H9 (cell line): ENCODE measurements around the gene MTOR. TPM values are rescaled to one million over a fixed set of nuclear protein-coding genes. Genes with fewer than 3 reads are reported as not detected.

Experiments used
- DNase-seq: peaks from one replicate; pipeline ENCODE4 v3.0.0-alpha.2; 2017
- H2AFZ ChIP-seq: one replicate; pipeline ENCODE4 v1.6.1; 2013; ENCODE audit warnings: mild to moderate bottlenecking, low read length, control low read depth, moderate library complexity
- H2AK5ac ChIP-seq: 2 replicates; pipeline ENCODE4 v1.6.1; 2013; ENCODE audit warnings: low read length, control low read depth, mixed read lengths; ENCODE audit not compliant: insufficient read length
- H2BK120ac ChIP-seq: one replicate; pipeline ENCODE4 v1.6.1; 2013; ENCODE audit warnings: low read depth, mild to moderate bottlenecking, low read length, control low read depth, inconsistent platforms; ENCODE audit not compliant: poor library complexity, severe bottlenecking
- H2BK12ac ChIP-seq: 2 replicates; pipeline ENCODE4 v1.6.1; 2013; ENCODE audit warnings: low read length, control low read depth, mixed read lengths, low read depth; ENCODE audit not compliant: insufficient read length
- H2BK15ac ChIP-seq: 2 replicates; pipeline ENCODE4 v1.6.1; 2013; ENCODE audit warnings: low read depth, low read length, control low read depth
- H2BK20ac ChIP-seq: one replicate; pipeline ENCODE4 v1.6.1; 2013; ENCODE audit warnings: low read depth, mild to moderate bottlenecking, low read length, control low read depth, inconsistent platforms; ENCODE audit not compliant: poor library complexity, severe bottlenecking
- H2BK5ac ChIP-seq: 2 replicates; pipeline ENCODE4 v1.6.1; 2013; ENCODE audit warnings: low read length, control low read depth, mixed read lengths; ENCODE audit not compliant: insufficient read length
- H3K14ac ChIP-seq: 2 replicates; pipeline ENCODE4 v1.6.1; 2013; ENCODE audit warnings: low read length, control low read depth; ENCODE audit not compliant: insufficient read depth
- H3K18ac ChIP-seq: 2 replicates; pipeline ENCODE4 v1.6.1; 2013; ENCODE audit warnings: low read depth, mild to moderate bottlenecking, mixed read lengths, low read length, control low read depth; ENCODE audit not compliant: insufficient read length
- H3K23ac ChIP-seq: 2 replicates; pipeline ENCODE4 v1.6.1; 2013; ENCODE audit warnings: low read length, control low read depth, mixed read lengths, low read depth; ENCODE audit not compliant: insufficient read length
- H3K23me2 ChIP-seq: 2 replicates; pipeline ENCODE4 v1.6.1; 2013; ENCODE audit warnings: low read depth, mild to moderate bottlenecking, mixed read lengths, low read length, control low read depth; ENCODE audit not compliant: insufficient read length, poor library complexity, severe bottlenecking
- H3K27ac ChIP-seq: 2 replicates; pipeline ENCODE4 v1.5.1; 2013; ENCODE audit warnings: low read length, control low read depth, mixed read lengths, low read depth; ENCODE audit not compliant: insufficient read length
- H3K27me3 ChIP-seq: 2 replicates; pipeline ENCODE4 v1.6.1; 2013; ENCODE audit warnings: low read length, control low read depth, inconsistent platforms; ENCODE audit not compliant: insufficient read depth
- H3K4ac ChIP-seq: 2 replicates; pipeline ENCODE4 v1.6.1; 2013; ENCODE audit warnings: low read depth, mild to moderate bottlenecking, control low read depth, inconsistent platforms, low read length, moderate library complexity
- H3K4me1 ChIP-seq: 2 replicates; pipeline ENCODE4 v1.6.1; 2013; ENCODE audit warnings: low read length, control low read depth, inconsistent platforms; ENCODE audit not compliant: insufficient read depth
- H3K4me2 ChIP-seq: 2 replicates; pipeline ENCODE4 v1.6.1; 2013; ENCODE audit warnings: low read length, control low read depth, mixed read lengths; ENCODE audit not compliant: insufficient read length, insufficient read depth
- H3K56ac ChIP-seq: 2 replicates; pipeline ENCODE4 v1.6.1; 2013; ENCODE audit warnings: low read depth, mild to moderate bottlenecking, mixed read lengths, low read length, control low read depth; ENCODE audit not compliant: insufficient read length
- H3K79me1 ChIP-seq: 2 replicates; pipeline ENCODE4 v1.6.1; 2013; ENCODE audit warnings: low read depth, mild to moderate bottlenecking, moderate library complexity, low read length, control low read depth, inconsistent platforms; ENCODE audit not compliant: insufficient read depth, poor library complexity, severe bottlenecking
- H3K79me2 ChIP-seq: 2 replicates; pipeline ENCODE4 v1.6.1; 2013; ENCODE audit warnings: low read length, control low read depth, inconsistent platforms; ENCODE audit not compliant: insufficient read depth
- H3K9ac ChIP-seq: 2 replicates; pipeline ENCODE4 v1.6.1; 2013; ENCODE audit warnings: low read length, control low read depth, mixed read lengths; ENCODE audit not compliant: insufficient read length; ENCODE audit errors: extremely low read depth
- H3K9me3 ChIP-seq: one replicate; pipeline ENCODE4 v1.6.1; 2013; ENCODE audit warnings: low read depth, low read length, inconsistent platforms; ENCODE audit not compliant: control insufficient read depth
- H3T11ph ChIP-seq: one replicate; pipeline ENCODE4 v1.6.1; 2013; ENCODE audit warnings: mild to moderate bottlenecking, low read length, control low read depth, inconsistent platforms
- H4K20me1 ChIP-seq: one replicate; pipeline ENCODE4 v1.6.1; 2013; ENCODE audit not compliant: control insufficient read depth, insufficient read length, insufficient read depth
- H4K5ac ChIP-seq: 2 replicates; pipeline ENCODE4 v1.6.1; 2013; ENCODE audit warnings: low read depth, mild to moderate bottlenecking, mixed read lengths, low read length, control low read depth; ENCODE audit not compliant: insufficient read length
- H4K8ac ChIP-seq: replicated peaks from 2 replicates; pipeline ENCODE4 v1.6.1; 2013; ENCODE audit warnings: low read length, control low read depth, mixed read lengths, low read depth; ENCODE audit not compliant: insufficient read length
- H4K91ac ChIP-seq: 2 replicates; pipeline ENCODE4 v1.6.1; 2013; ENCODE audit warnings: low read depth, mild to moderate bottlenecking, moderate library complexity, mixed read lengths, low read length, control low read depth; ENCODE audit not compliant: insufficient read length
- H3K27ac Mint-ChIP-seq, 3 experiments: 2 replicates in 2 of 3; 3 replicates in 1 of 3; pipeline ENCODE4 v1.8.0; 2020 to 2021; ENCODE audit warnings: mixed read lengths in 3 of 3, mild to moderate bottlenecking in 1 of 3, moderate library complexity in 1 of 3
- H3K27me3 Mint-ChIP-seq: 2 replicates; pipeline ENCODE4 v1.8.0; 2021; ENCODE audit warnings: low read depth, mild to moderate bottlenecking, moderate library complexity, mixed read lengths
- H3K36me3 Mint-ChIP-seq, 3 experiments: 2 replicates in 2 of 3; 3 replicates in 1 of 3; pipeline ENCODE4 v1.8.0; 2020 to 2021; ENCODE audit warnings: low read depth in 3 of 3, mixed read lengths in 3 of 3; ENCODE audit not compliant: insufficient read depth in 1 of 3
- H3K4me1 Mint-ChIP-seq, 2 experiments: 2 replicates each; pipeline ENCODE4 v1.8.0; 2020; ENCODE audit warnings: mixed read lengths in 2 of 2
- H3K4me3 Mint-ChIP-seq, 2 experiments: 2 replicates in 1 of 2; 3 replicates in 1 of 2; pipeline ENCODE4 v1.8.0; 2020 to 2021; ENCODE audit warnings: mild to moderate bottlenecking in 2 of 2, mixed read lengths in 2 of 2, moderate library complexity in 1 of 2
- H3K9me3 Mint-ChIP-seq, 2 experiments: 2 replicates in 1 of 2; 3 replicates in 1 of 2; pipeline ENCODE4 v1.8.0; 2020; ENCODE audit warnings: mild to moderate bottlenecking in 2 of 2, mixed read lengths in 2 of 2, moderate library complexity in 1 of 2
- CTCF ChIP-seq: fragments of 200-600 bp; sonication (generic); conservative IDR thresholded peaks from 3 replicates; pipeline ENCODE4 v1.8.0; 2021; ENCODE audit warnings: antibody characterized with exemption, mild to moderate bottlenecking
- WGBS: extraction: QIAGEN DNeasy Blood & Tissue Kit; methylation state at CpG from one replicate; pipeline ENCODE4 v1.1.7; 2013; ENCODE audit warnings: missing lambda C conversion rate, low lambda C conversion rate, mixed read lengths; ENCODE audit not compliant: insufficient read length; ENCODE audit errors: extremely low coverage; 5-methylcytosine and 5-hydroxymethylcytosine counted together
- total RNA-seq: library from RNA; stranded (reverse); gene quantifications from 2 replicates; pipeline ENCODE4 v1.2.1, GENCODE V29; 2021

The MTOR gene
- total RNA-seq, 1 experiment from 2014 or later, result 67.5 TPM

GRCh38 chr1:11207898-11208611 lies 54.3 kb downstream of the MTOR start:
- no peak overlapping the region for H3K9ac ChIP-seq
- Mint-ChIP-seq H3K9me3 (no peaks in the 10 kb centered on the region), H3K4me1 (no peaks in the 10 kb centered on the region), H3K4me3 (no peak overlapping the region), H3K27me3 (no peaks in the 10 kb centered on the region), H3K27ac (no peak overlapping the region; a peak in 1 of 7 replicates), H3K36me3 (peaks cover 21 to 88% (median 70%) of the 10 kb centered on the region in 3 experiments; a peak in 6 of 7 replicates)
- no peak for TF ChIP-seq CTCF
- H2BK5ac ChIP-seq, result no peak overlapping the region
- no peak overlapping the region for H3K23ac ChIP-seq
- H2BK120ac ChIP-seq, result no peak overlapping the region
- H2BK12ac ChIP-seq, result no peak overlapping the region
- no peak overlapping the region for H3K27ac ChIP-seq
- H3K23me2 ChIP-seq, result no peaks in the 10 kb centered on the region
- no peak overlapping the region for H3T11ph ChIP-seq
- no peaks in the 10 kb centered on the region for H3K79me1 ChIP-seq
- no peak overlapping the region for H3K18ac ChIP-seq
- no peak overlapping the region for H2AK5ac ChIP-seq
- no peak overlapping the region for H3K4me2 ChIP-seq
- no peak overlapping the region for H3K56ac ChIP-seq
- H3K14ac ChIP-seq, result no peak overlapping the region
- no peaks in the 10 kb centered on the region for H3K27me3 ChIP-seq
- H4K5ac ChIP-seq, result no peak overlapping the region
- no peak overlapping the region for H4K8ac ChIP-seq
- H4K20me1 ChIP-seq, result no peaks in the 10 kb centered on the region
- H3K4me1 ChIP-seq, result no peaks in the 10 kb centered on the region
- no peaks in the 10 kb centered on the region for H3K9me3 ChIP-seq
- no peak overlapping the region for H4K91ac ChIP-seq
- no peak for DNase-seq
- H2BK20ac ChIP-seq, result no peak overlapping the region
- H2BK15ac ChIP-seq, result no peak overlapping the region
- H3K79me2 ChIP-seq, result no peaks in the 10 kb centered on the region
- no peak overlapping the region for H2AFZ ChIP-seq
- H3K4ac ChIP-seq, result no peak overlapping the region
- no CpG with 5 or more reads among the region's 6 CpGs for WGBS
